ENCODE data around the gene INPP4A. TPM values are rescaled to one million over a fixed set of nuclear protein-coding genes. Genes with fewer than 3 reads are reported as not detected.

Gene INPP4A
- total RNA-seq, 2 donors from 2014 or later: 12.9 to 49.8 TPM

DNA sequence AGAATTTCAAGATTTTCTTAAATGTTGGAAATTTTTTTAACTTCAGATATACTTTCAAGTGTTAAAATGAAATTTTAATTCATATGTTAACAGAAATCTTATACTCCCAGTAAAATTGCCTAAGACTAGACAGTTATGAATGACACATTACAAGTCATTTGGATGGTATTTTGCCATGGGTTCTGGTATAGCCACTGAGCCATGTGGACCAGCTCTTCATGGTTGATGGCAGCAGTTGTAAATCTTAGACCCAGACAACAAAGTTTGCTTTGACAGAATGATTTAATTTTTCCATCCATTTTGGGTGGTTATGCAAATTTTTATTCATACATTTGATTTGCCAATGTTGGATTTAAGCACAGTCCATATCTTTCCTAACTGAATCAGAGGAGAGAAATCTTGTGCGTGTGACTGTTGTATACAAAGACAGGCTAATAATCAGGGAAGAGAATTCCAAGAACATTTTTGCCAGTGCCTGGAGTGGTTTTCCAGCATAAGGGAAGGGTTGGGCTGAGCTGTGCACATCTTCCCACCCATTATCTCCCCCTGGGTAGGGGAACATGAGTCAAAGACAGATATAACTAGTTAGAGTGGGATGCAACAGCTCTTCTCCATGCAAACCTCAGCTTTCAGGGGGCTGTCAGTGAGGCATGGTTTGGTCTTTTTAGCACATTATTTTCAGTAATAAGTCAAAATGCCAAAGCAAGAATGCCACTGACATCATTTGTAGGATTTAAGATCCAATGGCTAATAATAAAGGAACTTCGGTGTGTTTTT is 28.1 kb upstream of the INPP4A start:
- Histone ChIP-seq H3K4me3 (no peak overlapping the region), H3K9me3 (no peaks in the 10 kb centered on the region), H3K36me3 (no peaks in the 10 kb centered on the region), H3K27ac (no peak overlapping the region), H3K27me3 (replicated peaks; ENCODE audit: insufficient read depth) (no peaks in the 10 kb centered on the region), H3K4me1 (replicated peaks) (no peaks in the 10 kb centered on the region)
- 88% methylated on average over 2 of the region's 2 CpGs for WGBS
- intact Hi-C loops (cut with DNase I): no loop called here
- TF ChIP-seq, protein P1, sequence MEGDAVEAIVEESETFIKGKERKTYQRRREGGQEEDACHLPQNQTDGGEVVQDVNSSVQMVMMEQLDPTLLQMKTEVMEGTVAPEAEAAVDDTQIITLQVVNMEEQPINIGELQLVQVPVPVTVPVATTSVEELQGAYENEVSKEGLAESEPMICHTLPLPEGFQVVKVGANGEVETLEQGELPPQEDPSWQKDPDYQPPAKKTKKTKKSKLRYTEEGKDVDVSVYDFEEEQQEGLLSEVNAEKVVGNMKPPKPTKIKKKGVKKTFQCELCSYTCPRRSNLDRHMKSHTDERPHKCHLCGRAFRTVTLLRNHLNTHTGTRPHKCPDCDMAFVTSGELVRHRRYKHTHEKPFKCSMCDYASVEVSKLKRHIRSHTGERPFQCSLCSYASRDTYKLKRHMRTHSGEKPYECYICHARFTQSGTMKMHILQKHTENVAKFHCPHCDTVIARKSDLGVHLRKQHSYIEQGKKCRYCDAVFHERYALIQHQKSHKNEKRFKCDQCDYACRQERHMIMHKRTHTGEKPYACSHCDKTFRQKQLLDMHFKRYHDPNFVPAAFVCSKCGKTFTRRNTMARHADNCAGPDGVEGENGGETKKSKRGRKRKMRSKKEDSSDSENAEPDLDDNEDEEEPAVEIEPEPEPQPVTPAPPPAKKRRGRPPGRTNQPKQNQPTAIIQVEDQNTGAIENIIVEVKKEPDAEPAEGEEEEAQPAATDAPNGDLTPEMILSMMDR (IDR thresholded peaks at IDR 0.05): no peak
- TF ChIP-seq POLR2A (IDR thresholded peaks at IDR 0.05) (no peak), POLR2AphosphoS5 (IDR thresholded peaks at IDR 0.05) (no peak)
- DNase-seq (ENCODE audit: low spot score): no peak

DNA sequence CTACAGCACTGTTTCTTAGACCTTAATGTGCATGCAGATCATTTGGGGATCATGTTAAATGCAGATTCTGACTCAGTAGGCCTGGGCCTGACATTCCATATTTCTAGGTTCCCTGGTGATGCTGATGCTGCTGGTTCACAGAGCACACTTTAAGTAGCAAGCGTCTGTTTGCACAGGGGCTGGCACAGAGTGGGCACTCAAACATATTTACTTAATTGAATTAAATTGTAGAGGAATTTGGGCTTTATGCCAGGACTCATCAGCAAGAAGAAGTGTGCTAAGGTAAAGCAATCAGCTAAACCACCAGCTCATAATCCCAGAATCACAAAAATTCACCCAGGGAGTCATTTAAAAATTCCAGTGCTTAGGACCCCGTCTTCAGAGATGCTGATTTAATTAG is 25.1 kb upstream of the INPP4A start:
- Histone ChIP-seq H3K4me1 (replicated peaks) (no peaks in the 10 kb centered on the region), H3K27me3 (replicated peaks; ENCODE audit: insufficient read depth) (no peaks in the 10 kb centered on the region), H3K9me3 (no peaks in the 10 kb centered on the region), H3K36me3 (no peaks in the 10 kb centered on the region), H3K27ac (no peak overlapping the region), H3K4me3 (no peak overlapping the region)
- DNase-seq (ENCODE audit: low spot score): no peak
- TF ChIP-seq, protein P1 (IDR thresholded peaks at IDR 0.05): no peak
- no peak for TF ChIP-seq POLR2A (IDR thresholded peaks at IDR 0.05)
- intact Hi-C loops (cut with DNase I): no loop called here
- 39% methylated on average over 2 of the region's 2 CpGs for WGBS

DNA sequence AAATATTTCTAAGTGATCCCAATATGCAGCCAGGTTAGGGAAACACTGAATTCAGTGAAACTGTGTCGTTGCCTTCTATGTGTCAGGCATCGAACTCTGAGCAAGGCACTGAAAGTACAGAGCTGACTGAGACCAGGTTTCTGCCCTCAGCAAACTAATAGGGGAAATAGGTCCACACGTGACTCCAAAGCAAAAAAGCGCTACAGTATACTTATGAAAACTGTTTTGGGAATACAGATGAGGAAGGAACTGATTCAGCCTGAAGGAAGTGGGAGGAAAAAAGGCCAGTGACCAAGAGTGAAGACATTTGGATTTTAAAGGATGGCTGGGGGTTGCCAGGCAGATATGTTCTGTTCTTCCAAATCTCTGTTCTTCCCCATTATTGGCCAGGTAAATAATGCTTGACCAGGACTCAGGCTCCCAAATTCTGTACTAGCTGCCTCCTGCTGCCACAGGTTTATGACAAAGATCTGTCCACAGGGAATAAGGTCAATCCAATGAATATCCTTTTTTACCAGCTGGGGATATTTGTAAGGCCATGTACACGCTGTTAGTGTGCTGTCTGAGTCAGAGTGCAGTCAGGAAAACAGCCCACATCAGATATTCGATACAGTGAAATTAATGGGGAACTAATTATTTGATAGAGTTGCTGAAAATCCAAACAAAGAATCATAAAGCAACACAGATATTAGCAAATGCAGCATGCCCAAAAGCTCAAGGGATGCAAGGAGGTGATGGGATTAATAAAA is 24.5 kb upstream of the INPP4A start:
- H3K9me3 ChIP-seq: no peaks in the 10 kb centered on the region
- DNase-seq (ENCODE audit: low spot score): no peak
- no peaks in the 10 kb centered on the region for H3K4me1 ChIP-seq (replicated peaks)
- no peak overlapping the region for H3K27ac ChIP-seq
- TF ChIP-seq POLR2AphosphoS5 (IDR thresholded peaks at IDR 0.05) (no peak), POLR2A (IDR thresholded peaks at IDR 0.05) (no peak)
- TF ChIP-seq, protein P1 (IDR thresholded peaks at IDR 0.05): no peak
- WGBS: 71% methylated on average over 6 of the region's 6 CpGs
- no peaks in the 10 kb centered on the region for H3K36me3 ChIP-seq
- intact Hi-C loops (cut with DNase I): no loop called here
- no peaks in the 10 kb centered on the region for H3K27me3 ChIP-seq (replicated peaks; ENCODE audit: insufficient read depth)
- H3K4me3 ChIP-seq: no peak overlapping the region

DNA sequence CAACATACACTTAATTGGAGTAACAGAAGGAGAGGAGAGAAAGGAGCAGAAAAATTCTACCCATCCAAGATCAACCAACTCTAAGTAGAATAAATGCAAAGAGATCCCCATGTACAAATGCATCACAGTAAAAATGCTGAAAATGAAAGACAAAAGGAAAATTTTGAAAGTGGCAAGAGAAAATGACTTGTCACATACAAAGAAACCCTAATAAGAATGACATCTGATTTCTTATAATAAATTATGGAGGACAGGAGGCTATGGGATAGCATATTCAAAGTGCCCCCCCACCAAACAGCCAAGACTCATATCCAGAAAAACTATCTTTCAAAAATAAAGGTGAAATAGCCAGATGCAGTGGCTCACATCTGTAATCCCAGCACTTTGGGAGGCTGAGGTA is 22.2 kb upstream of the INPP4A start:
- no peak overlapping the region for H3K27ac ChIP-seq
- TF ChIP-seq, protein P1 (IDR thresholded peaks at IDR 0.05): no peak
- TF ChIP-seq POLR2A (IDR thresholded peaks at IDR 0.05) (no peak), POLR2AphosphoS5 (IDR thresholded peaks at IDR 0.05) (no peak)
- DNase-seq (ENCODE audit: low spot score): no peak
- H3K9me3 ChIP-seq: no peaks in the 10 kb centered on the region
- no peaks in the 10 kb centered on the region for H3K4me1 ChIP-seq (replicated peaks)
- H3K4me3 ChIP-seq: no peak overlapping the region
- H3K36me3 ChIP-seq: no peaks in the 10 kb centered on the region
- intact Hi-C loops (cut with DNase I): no loop called here
- no peaks in the 10 kb centered on the region for H3K27me3 ChIP-seq (replicated peaks; ENCODE audit: insufficient read depth)
